A549 (cell line): Measurements from ENCODE around the gene TMSB15B. TPM values are rescaled to one million over a fixed set of nuclear protein-coding genes. Genes with fewer than 3 reads are reported as not detected.
"Not testable (repeated sequence)": the region's sequence is repeated elsewhere in the genome, so short reads cannot be mapped to it uniquely, and the experiment has no call there.

ENCODE experiments used
- ATAC-seq, 2 experiments: fragments of 200-7000 bp in 1 of 2; fragments of >200 bp in 1 of 2; cut with Nextera tagmentation in 1 of 2; cut with Tn5 transposase in 1 of 2; 3 replicates each; pipeline versions ENCODE4 v1.8.0 to v1.9.1; 2018 to 2020; ENCODE audit warnings: mild to moderate bottlenecking in 1 of 2, moderate library complexity in 1 of 2
- CTCF ChIA-PET: fragments of 300-600 bp; sonication (Branson Sonifier 250); formaldehyde crosslinking; extraction: SDS; loops from one replicate; lab custom pipeline; 2021; ENCODE audit warnings: antibody characterized with exemption, inconsistent platforms; lab: Yijun Ruan, JAX
- POLR2A ChIA-PET: fragments of 350-600 bp; formaldehyde crosslinking; extraction: SDS; loops from one replicate; lab custom pipeline; 2021; ENCODE audit warnings: antibody characterized with exemption, inconsistent platforms; lab: Yijun Ruan, JAX
- DNase-seq, 2 experiments: peaks; one replicate each; pipeline versions ENCODE4 v3.0.0 to v3.0.0-alpha.2; 2011 to 2016; ENCODE audit warnings: low read depth in 1 of 2, low spot score in 1 of 2
- FAIRE-seq: peaks from 2 replicates; lab custom pipeline; 2011; peaks lifted over from hg19 to GRCh38; lab: Jason Lieb, UNC
- H3K27ac ChIP-seq, 2 experiments: fragments of >200 bp; sonication (Bioruptor Twin); formaldehyde crosslinking; 3 replicates each; pipeline ENCODE4 v1.5.1; 2016 to 2017
- H3K4me1 ChIP-seq: fragments of >200 bp; sonication (Bioruptor Twin); formaldehyde crosslinking; 3 replicates; pipeline ENCODE4 v1.6.1; 2016
- H3K4me2 ChIP-seq: fragments of >200 bp; sonication (Bioruptor Twin); formaldehyde crosslinking; 3 replicates; pipeline ENCODE4 v1.6.1; 2016
- H3K4me3 ChIP-seq: fragments of >200 bp; sonication (Bioruptor Twin); formaldehyde crosslinking; 3 replicates; pipeline ENCODE4 v1.5.1; 2016
- H3K9me3 ChIP-seq: fragments of >200 bp; sonication (Bioruptor Twin); formaldehyde crosslinking; 3 replicates; pipeline ENCODE4 v1.6.1; 2016
- BHLHE40 ChIP-seq: IDR thresholded peaks from 2 replicates; pipeline ENCODE4 v1.6.1; 2012; ENCODE audit warnings: low read depth, low read length, inconsistent platforms
- CBX2 ChIP-seq: fragments of 200-600 bp; sonication (generic); IDR thresholded peaks from 2 replicates; pipeline ENCODE4 v1.6.1; 2016; ENCODE audit warnings: low read depth, mild to moderate bottlenecking, borderline replicate concordance
- CHD4 ChIP-seq: fragments of 200-600 bp; sonication (generic); IDR thresholded peaks from 2 replicates; pipeline ENCODE4 v1.6.1; 2016; ENCODE audit warnings: antibody characterized with exemption, mild to moderate bottlenecking, borderline replicate concordance
- EP300 ChIP-seq, 2 experiments: fragments of >200 bp; sonication (Bioruptor Twin); formaldehyde crosslinking; IDR thresholded peaks; 2 replicates in 1 of 2; 3 replicates in 1 of 2; pipeline ENCODE4 v1.6.1; 2016 to 2017
- GATA3 ChIP-seq: IDR thresholded peaks from 2 replicates; pipeline ENCODE4 v1.6.1; 2012; ENCODE audit warnings: borderline replicate concordance
- HEYL ChIP-seq: fragments of 250-450 bp; sonication (Bioruptor Pico); IDR thresholded peaks from 2 replicates; pipeline ENCODE4 v1.8.0; 2021; ENCODE audit warnings: mild to moderate bottlenecking, moderate library complexity
- KDM1A ChIP-seq: fragments of 200-600 bp; sonication (generic); IDR thresholded peaks from 2 replicates; pipeline ENCODE4 v1.6.1; 2016; ENCODE audit warnings: low read depth, mild to moderate bottlenecking
- NFE2L2 ChIP-seq: fragments of 150-350 bp; conservative IDR thresholded peaks from 2 replicates; pipeline ENCODE4 v1.6.1; 2014; ENCODE audit warnings: low read length
- RARB ChIP-seq: fragments of 250-450 bp; sonication (Bioruptor Pico); IDR thresholded peaks from 2 replicates; pipeline ENCODE4 v1.8.0; 2021; ENCODE audit warnings: mild to moderate bottlenecking, moderate library complexity
- RFX5 ChIP-seq: fragments of 450-650 bp; IDR thresholded peaks from 2 replicates; pipeline ENCODE4 v1.7.1; 2014; ENCODE audit warnings: antibody characterized with exemption, mild to moderate bottlenecking, moderate library complexity
- WGBS: methylation state at CpG from one replicate; pipeline ENCODE4 v1.1.6; 2017; ENCODE audit errors: missing lambda C conversion rate; 5-methylcytosine and 5-hydroxymethylcytosine counted together
- polyA plus RNA-seq, 4 experiments: library from polyadenylated mRNA; depleted of rRNA in 3 of 4; stranded (reverse); fragments of >200 nt; fragmentation: RNase III in 1 of 4; extraction: RNeasy Plus Mini Kit Qiagen cat#74134 plus additional on column Dnase treatment in 1 of 4; gene quantifications; 2 replicates in 3 of 4; 3 replicates in 1 of 4; pipeline ENCODE4 v1.2.3, GENCODE V29; 2011 to 2017
- TF ChIP-seq, protein P1 (sequence below): IDR thresholded peaks from 2 replicates; pipeline ENCODE4 v1.6.1; 2012; ENCODE audit warnings: low read depth, borderline replicate concordance
- TF ChIP-seq, protein P2 (sequence below): fragments of 450-650 bp; IDR thresholded peaks from 2 replicates; pipeline ENCODE4 v1.6.1; 2014; ENCODE audit warnings: antibody characterized with exemption
- TF ChIP-seq, protein P3 (sequence below): fragments of 200-600 bp; sonication (generic); IDR thresholded peaks from 2 replicates; pipeline ENCODE4 v1.6.1; 2016; ENCODE audit warnings: antibody characterized with exemption, mild to moderate bottlenecking, moderate library complexity
- TF ChIP-seq, protein P4 (sequence below): fragments of >200 bp; sonication (Bioruptor Twin); formaldehyde crosslinking; IDR thresholded peaks from 3 replicates; pipeline ENCODE4 v1.6.1; 2016
- TF ChIP-seq, protein P5 (sequence below): fragments of >200 bp; sonication (Bioruptor Twin); formaldehyde crosslinking; IDR thresholded peaks from 3 replicates; pipeline ENCODE4 v1.5.1; 2016

The TMSB15B gene
- polyA plus RNA-seq, 2 of the 4 experiments (the other 2 are of a cell fraction), result 6.5 to 12.2 TPM

DNA sequence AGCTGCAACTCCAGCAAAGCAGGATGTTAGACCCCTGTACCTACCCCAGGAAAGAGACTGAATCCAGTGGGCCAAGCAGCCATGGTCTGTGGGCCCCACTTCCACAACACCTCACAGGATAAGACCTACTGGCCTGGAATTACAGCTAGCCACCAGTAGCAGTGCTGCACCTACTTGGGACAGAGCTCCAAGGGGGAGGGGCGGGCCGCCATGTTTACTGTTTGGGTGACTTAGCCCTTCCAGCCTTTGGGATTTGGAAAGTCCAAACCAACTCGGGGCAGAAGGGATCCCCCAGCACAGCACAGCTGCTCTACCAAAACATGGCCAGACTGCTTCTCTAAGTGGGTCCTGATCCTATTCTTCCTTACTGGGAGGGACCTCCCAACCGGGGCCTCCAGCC, 9.1 kb upstream of the TMSB15B start:
- H3K4me3 ChIP-seq, result no peak overlapping the region
- ChIA-PET CTCF (interaction anchor here (1.0 kb wide), 1 partner anchor 109 kb away, joined by 3 read pairs; no protein-coding TSS in a partner anchor), POLR2A (no interaction called here)
- no peaks in the 10 kb centered on the region; the same call in 2 of the 3 replicates for H3K9me3 ChIP-seq
- no peak overlapping the region for H3K4me2 ChIP-seq
- no peak for DNase-seq
- 5% methylated on average over 4 of the region's 4 CpGs for WGBS
- FAIRE-seq, result no peak
- ATAC-seq, result no peak
- no peaks in the 10 kb centered on the region for H3K4me1 ChIP-seq
- no peak overlapping the region for H3K27ac ChIP-seq
- TF ChIP-seq RFX5 (no peak), HEYL (CRISPR knock-in tag) (no peak), BHLHE40 (no peak)

DNA sequence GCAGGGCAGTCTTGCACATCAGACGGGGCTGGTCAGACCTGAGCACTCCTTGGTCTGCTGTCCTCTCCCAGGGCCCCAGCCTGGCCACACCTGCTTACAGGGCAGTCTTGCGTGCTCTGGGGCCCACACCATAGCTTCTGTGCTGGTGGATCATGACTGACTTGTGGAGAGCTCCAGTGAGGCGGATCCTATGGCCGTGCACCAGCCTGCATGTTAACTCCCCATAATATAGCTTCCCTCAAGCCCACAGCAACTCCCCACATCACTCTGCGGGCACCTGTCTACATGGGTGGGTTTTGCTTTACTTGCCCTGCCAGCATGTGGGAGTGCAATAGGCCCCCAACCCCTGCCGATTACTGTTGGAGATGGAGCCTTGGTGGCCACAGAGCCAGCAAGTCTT, 8.2 kb upstream of the TMSB15B start:
- H3K4me1 ChIP-seq, result no peaks in the 10 kb centered on the region
- FAIRE-seq (no peak), ATAC-seq (no peak), DNase-seq (no peak)
- H3K4me2 ChIP-seq, result no peak overlapping the region
- CTCF ChIA-PET, result no interaction called here
- TF ChIP-seq, protein P1, sequence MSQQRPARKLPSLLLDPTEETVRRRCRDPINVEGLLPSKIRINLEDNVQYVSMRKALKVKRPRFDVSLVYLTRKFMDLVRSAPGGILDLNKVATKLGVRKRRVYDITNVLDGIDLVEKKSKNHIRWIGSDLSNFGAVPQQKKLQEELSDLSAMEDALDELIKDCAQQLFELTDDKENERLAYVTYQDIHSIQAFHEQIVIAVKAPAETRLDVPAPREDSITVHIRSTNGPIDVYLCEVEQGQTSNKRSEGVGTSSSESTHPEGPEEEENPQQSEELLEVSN, result no peak
- TF ChIP-seq CHD4, result no peak
- no peak for TF ChIP-seq KDM1A
- TF ChIP-seq, all 56 proteins: peak for 0
- H3K27ac ChIP-seq, result no peak overlapping the region
- H3K9me3 ChIP-seq, result no peaks in the 10 kb centered on the region; the same call in 2 of the 3 replicates
- H3K4me3 ChIP-seq, result no peak overlapping the region
- 64% methylated on average over 4 of the region's 6 CpGs for WGBS
- POLR2A ChIA-PET, result no interaction called here

DNA sequence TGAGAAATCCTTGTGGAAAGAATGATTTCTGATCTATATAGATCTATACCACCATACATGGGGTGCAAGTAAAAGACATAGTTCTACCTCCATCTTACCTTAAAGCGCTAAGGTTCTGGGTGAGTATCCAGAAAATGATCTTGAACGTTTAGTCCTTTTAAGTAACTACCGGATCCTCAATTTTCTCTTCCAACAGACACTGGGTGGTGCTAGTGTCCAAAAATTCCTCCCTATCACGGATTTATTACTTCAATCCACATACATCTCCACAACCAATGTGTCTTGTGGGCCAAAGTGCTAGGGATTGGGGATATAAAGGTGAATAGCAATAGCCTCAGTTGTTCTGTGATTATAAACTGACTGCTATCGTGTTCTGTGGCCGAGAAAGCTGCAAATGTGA, 1.8 kb upstream of the TMSB15B start:
- FAIRE-seq (peak; percentile 96), ATAC-seq (peak; percentile 56 to 61; a peak in 3 of 6 replicates)
- H3K4me3 ChIP-seq, H3K4me2 ChIP-seq, H3K4me1 ChIP-seq, CTCF ChIA-PET, H3K27ac ChIP-seq, H3K9me3 ChIP-seq, DNase-seq, POLR2A ChIA-PET: not testable (repeated sequence)
- no CpG with 5 or more reads among the region's 6 CpGs for WGBS

DNA sequence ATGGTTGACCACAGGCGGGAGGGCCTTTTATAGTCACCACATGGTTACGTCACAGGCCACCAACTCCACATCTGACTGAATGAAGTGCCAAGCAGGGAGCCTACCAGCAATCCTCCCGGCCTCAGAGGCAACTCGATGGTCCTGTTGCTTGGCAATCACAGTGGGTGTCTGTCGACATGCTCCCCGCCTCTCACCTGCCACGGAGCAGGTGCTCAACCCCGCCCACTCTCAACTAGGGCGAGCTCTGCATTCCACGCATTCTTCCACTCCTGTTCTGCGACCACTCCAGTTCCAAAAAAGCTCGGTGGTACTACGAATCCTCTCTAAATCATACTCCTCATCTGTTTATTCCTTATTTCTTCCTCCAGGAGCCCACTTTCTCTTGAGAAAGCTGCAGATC, 21.1 kb downstream of the TMSB15B start:
- H3K4me3 ChIP-seq, H3K4me2 ChIP-seq, H3K9me3 ChIP-seq, CTCF ChIA-PET, POLR2A ChIA-PET, H3K27ac ChIP-seq, ATAC-seq, DNase-seq, H3K4me1 ChIP-seq: not testable (repeated sequence)
- FAIRE-seq, result peak; percentile 79
- no CpG with 5 or more reads among the region's 13 CpGs for WGBS

DNA sequence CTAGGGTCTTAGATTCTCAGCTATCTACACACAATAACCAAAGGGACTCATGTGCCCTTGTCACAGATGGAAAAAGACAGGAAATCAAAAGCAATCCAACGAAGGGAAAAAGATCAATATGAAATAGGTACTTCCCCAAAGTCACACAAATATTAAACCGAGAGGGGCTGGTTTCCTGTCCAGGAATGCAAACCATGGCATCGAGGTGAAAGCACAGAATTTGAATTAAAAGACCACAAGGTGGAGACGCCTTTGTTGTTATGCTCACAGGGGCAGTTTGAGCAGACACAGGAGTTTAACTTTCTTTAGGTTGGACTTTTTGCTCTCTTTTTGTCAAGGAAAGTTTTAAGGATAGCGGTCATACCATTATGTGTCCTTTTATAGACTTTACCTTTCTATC, 36.8 kb downstream of the TMSB15B start:
- H3K9me3 ChIP-seq, result no peaks in the 10 kb centered on the region
- no peaks in the 10 kb centered on the region for H3K4me1 ChIP-seq
- no peak overlapping the region for H3K4me3 ChIP-seq
- no peak overlapping the region for H3K4me2 ChIP-seq
- FAIRE-seq (no peak), DNase-seq (no peak), ATAC-seq (no peak)
- ChIA-PET CTCF (no interaction called here), POLR2A (no interaction called here)
- TF ChIP-seq NFE2L2, result no peak
- no peak for TF ChIP-seq EP300 (IDR thresholded peaks at IDR 0.05)
- TF ChIP-seq, protein P2, sequence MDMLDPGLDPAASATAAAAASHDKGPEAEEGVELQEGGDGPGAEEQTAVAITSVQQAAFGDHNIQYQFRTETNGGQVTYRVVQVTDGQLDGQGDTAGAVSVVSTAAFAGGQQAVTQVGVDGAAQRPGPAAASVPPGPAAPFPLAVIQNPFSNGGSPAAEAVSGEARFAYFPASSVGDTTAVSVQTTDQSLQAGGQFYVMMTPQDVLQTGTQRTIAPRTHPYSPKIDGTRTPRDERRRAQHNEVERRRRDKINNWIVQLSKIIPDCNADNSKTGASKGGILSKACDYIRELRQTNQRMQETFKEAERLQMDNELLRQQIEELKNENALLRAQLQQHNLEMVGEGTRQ, result no peak
- TF ChIP-seq, protein P3, sequence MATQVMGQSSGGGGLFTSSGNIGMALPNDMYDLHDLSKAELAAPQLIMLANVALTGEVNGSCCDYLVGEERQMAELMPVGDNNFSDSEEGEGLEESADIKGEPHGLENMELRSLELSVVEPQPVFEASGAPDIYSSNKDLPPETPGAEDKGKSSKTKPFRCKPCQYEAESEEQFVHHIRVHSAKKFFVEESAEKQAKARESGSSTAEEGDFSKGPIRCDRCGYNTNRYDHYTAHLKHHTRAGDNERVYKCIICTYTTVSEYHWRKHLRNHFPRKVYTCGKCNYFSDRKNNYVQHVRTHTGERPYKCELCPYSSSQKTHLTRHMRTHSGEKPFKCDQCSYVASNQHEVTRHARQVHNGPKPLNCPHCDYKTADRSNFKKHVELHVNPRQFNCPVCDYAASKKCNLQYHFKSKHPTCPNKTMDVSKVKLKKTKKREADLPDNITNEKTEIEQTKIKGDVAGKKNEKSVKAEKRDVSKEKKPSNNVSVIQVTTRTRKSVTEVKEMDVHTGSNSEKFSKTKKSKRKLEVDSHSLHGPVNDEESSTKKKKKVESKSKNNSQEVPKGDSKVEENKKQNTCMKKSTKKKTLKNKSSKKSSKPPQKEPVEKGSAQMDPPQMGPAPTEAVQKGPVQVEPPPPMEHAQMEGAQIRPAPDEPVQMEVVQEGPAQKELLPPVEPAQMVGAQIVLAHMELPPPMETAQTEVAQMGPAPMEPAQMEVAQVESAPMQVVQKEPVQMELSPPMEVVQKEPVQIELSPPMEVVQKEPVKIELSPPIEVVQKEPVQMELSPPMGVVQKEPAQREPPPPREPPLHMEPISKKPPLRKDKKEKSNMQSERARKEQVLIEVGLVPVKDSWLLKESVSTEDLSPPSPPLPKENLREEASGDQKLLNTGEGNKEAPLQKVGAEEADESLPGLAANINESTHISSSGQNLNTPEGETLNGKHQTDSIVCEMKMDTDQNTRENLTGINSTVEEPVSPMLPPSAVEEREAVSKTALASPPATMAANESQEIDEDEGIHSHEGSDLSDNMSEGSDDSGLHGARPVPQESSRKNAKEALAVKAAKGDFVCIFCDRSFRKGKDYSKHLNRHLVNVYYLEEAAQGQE, result no peak
- TF ChIP-seq GATA3, result no peak
- no peak for TF ChIP-seq RARB (CRISPR knock-in tag)
- TF ChIP-seq HEYL (CRISPR knock-in tag), result no peak
- TF ChIP-seq, protein P4, sequence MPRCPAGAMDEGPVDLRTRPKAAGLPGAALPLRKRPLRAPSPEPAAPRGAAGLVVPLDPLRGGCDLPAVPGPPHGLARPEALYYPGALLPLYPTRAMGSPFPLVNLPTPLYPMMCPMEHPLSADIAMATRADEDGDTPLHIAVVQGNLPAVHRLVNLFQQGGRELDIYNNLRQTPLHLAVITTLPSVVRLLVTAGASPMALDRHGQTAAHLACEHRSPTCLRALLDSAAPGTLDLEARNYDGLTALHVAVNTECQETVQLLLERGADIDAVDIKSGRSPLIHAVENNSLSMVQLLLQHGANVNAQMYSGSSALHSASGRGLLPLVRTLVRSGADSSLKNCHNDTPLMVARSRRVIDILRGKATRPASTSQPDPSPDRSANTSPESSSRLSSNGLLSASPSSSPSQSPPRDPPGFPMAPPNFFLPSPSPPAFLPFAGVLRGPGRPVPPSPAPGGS, result no peak
- TF ChIP-seq, protein P5, sequence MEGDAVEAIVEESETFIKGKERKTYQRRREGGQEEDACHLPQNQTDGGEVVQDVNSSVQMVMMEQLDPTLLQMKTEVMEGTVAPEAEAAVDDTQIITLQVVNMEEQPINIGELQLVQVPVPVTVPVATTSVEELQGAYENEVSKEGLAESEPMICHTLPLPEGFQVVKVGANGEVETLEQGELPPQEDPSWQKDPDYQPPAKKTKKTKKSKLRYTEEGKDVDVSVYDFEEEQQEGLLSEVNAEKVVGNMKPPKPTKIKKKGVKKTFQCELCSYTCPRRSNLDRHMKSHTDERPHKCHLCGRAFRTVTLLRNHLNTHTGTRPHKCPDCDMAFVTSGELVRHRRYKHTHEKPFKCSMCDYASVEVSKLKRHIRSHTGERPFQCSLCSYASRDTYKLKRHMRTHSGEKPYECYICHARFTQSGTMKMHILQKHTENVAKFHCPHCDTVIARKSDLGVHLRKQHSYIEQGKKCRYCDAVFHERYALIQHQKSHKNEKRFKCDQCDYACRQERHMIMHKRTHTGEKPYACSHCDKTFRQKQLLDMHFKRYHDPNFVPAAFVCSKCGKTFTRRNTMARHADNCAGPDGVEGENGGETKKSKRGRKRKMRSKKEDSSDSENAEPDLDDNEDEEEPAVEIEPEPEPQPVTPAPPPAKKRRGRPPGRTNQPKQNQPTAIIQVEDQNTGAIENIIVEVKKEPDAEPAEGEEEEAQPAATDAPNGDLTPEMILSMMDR, result no peak
- no peak for TF ChIP-seq CBX2
- WGBS, result 23% methylated on average over 5 of the region's 5 CpGs
- no peak overlapping the region for H3K27ac ChIP-seq
